NOMO-1 treated with DMSO at 0.1 percent for 48 hours (cell line): ENCODE results near the gene PALLD.

Experiments used
- DNase-seq: peaks from one replicate; lab custom pipeline; 2025; ENCODE audit not compliant: unreplicated experiment; lab: John Stamatoyannopoulos, UW

Gene PALLD

GRCh38 chr4:168642591-168642990, 145.7 kb downstream of the PALLD start:
- no peak for DNase-seq

DNA sequence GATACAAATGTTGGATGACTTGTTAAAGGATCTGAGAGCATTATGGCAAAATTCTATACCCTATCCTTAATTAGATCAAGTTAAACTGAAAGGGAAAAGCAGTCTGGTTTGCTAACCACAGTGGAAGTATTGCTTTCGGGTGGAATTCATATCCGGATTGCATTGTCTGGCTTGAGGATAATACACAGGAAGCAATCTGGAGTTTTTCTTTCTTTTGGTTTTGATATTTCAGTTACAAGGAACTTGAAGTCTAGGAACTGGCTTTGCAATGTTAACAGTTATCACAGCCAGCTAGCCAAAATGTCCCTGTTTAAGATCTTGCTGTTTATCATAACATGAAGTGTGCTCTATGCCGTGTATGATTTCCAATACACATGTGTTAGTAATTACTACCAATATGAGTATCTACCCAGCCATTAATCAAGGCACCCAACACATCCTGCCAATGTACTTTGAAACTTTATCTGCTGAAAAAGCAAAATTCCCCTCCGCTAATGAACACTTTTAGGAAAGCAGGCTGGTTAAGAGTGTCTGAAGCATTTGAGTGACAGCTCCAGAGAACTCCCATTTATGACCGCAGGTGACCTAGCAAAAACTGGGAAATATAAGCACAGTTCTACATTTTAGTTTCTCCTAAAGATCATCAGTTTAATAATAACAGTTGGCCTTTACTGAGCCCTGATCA, 146.4 kb downstream of the PALLD start:
- no peak for DNase-seq

GRCh38 chr4:168643796-168644159, 146.9 kb downstream of the PALLD start:
- DNase-seq: no peak

DNA sequence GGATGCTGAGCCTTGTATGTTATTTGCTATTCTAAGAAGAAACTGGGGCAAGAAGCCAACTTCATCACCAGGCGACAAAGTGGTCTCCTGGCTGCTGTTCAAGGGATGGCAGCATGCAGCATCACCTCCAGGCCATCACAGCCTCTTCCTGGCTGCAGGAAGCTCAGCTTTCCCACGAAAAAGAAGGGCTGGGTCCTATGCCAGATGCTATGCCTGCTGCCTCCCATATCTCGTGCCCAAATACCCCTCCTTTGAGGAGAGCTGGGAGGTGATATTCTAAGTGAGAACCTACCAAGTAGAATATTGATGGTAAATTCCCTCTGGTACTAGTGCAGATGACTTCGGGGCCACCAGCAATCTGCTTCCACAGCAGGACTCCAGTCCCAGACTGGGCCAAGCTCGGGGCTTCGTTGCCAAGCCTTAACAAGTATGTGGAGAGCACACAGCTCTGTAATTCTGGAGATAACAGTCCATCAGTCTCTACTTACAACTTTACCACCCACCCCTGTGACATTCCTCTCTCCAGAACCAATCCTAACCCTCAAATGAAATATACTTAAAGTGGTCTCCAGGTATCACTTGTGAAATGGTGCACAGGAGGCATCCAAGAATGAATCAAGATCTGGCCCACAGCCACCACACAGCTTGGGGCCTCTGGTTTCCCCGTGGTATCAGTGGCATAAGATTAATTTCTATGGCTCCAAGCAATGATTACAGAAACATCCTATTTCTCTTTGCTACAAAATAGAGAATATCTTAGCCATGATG, 149.3 kb downstream of the PALLD start:
- no peak for DNase-seq

DNA sequence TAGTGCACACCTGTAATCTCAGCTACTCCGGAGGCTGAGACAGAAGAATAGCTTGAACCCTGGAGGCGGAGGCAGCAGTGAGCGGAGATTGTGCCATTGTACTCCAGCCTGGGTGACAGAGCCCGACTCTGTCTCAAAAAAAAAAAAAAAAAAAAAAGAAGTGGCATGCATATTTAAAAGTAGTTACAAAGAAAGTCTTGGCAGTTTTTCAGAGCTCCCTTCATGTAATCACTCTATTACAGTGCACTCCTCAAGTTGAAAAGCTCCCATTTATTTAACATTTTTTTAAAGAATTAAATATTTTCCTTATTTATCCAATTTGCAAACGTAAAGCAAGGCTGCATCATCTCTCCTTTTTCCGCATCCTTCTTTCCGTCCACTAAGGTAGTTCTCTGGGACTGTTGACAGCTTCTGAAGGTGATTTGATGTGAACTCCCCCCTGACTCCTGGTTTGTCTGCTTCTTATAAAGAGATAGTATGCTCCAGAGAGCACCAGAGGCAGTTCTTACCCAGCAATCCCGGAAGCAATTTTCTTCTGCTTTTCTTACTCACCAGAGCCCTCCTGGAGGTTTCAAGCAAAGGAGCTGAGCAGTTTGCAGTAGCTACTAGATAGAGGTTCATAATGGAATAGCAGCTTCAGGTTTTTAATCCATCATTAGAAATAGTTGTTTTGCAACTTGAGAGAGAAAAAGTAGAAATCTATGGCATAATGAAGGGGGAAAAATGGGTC, 151.0 kb downstream of the PALLD start:
- peak; percentile 14 for DNase-seq

- no peak for DNase-seq
These were observed 151.6 kb downstream of the PALLD start for GRCh38 chr4:168648494-168648893.

GRCh38 chr4:168648929-168649328, 152.1 kb downstream of the PALLD start:
- DNase-seq: no peak

DNA sequence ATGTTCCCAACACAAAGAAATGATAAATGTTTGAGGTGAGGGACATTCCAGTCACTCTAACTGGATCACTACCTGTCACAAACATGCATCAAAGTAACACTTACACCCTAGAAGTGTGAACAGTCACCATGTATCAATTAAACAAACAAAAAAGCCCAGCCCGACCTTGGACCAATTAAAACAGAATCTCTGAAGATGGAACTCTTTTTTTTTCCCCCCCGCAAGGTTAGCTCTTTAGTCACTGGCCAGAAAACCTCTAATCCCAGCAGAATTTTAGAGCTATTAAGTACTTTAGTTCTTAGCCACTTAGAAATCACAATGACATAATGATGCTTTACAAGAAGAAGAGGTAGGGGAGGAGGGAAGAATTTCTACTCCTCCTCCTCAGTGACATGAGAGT, 154.5 kb downstream of the PALLD start:
- DNase-seq: no peak

GRCh38 chr4:168651864-168652263, 155.0 kb downstream of the PALLD start:
- no peak for DNase-seq

DNA sequence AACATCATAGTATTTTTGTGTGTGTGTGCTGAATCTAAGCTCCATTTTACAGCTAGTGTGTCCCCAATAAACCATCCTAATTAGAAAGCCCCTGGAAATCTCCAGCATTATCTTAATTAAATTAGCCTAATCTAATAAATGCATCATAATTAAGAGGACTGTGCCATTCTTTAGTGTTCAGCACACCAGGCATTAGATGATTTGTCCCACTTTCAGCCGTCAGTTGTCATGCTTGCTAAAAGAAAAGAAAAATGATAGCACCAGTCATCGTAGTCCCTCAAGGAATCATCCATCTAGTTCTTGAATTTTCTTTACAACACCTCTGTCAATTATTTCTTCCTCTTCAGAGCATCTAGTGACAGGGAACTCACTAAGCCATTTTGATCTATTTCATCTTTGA, 155.9 kb downstream of the PALLD start:
- DNase-seq: no peak

- no peak for DNase-seq
These were observed 157.4 kb downstream of the PALLD start for GRCh38 chr4:168654104-168654847.

DNA sequence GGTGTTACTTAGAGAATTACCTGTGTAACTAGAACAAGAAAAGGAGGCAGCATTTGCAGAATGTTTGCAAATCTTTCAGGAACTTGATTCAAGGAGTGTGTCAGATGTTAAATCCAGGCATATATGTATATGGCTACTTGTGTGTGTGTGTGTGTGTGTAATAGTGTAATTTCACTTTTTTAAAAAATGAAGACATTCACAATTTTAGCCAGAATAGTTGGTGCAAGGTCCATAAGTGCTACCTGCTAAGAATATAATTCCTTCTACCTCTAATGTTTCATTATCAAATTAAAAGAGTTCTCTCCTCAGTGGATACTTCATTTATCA, 158.0 kb downstream of the PALLD start:
- no peak for DNase-seq

GRCh38 chr4:168655182-168655581, 158.3 kb downstream of the PALLD start:
- no peak for DNase-seq

DNA sequence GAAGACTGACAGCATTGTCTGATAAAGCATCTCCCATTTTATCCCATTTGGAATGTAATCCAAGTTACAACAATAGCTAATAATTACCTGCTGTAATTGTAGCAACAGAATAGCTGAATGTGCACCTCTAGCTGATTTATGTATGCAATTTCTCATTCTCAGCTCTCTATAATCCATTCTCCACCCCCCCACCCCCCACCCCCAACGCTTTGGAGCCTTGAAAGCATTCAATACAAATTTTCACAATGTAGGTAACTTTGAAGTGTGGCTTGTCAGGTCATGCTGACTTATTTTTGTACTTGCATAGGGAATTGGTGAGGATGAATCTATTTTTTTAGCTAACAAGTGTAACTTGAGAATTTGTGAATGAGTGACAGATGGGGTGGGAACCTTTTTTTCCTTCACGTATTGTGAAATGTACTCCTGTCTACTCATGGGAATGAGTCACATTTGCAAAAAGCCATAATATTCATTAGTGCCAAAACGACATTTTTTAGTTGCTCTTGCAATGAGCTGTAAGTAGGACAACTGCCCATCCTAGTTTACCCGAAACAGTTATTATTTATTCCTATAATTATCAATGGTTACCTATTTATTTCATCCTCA, 159.3 kb downstream of the PALLD start:
- DNase-seq: peak; percentile 33

- no peak for DNase-seq
These were observed 160.2 kb downstream of the PALLD start for GRCh38 chr4:168656946-168657473.

GRCh38 chr4:168658751-168659150, 161.9 kb downstream of the PALLD start:
- DNase-seq: no peak

- DNase-seq: no peak
These were observed 163.1 kb downstream of the PALLD start for GRCh38 chr4:168659741-168660465.

- no peak for DNase-seq
These were observed 165.6 kb downstream of the PALLD start for GRCh38 chr4:168662297-168662984.

DNA sequence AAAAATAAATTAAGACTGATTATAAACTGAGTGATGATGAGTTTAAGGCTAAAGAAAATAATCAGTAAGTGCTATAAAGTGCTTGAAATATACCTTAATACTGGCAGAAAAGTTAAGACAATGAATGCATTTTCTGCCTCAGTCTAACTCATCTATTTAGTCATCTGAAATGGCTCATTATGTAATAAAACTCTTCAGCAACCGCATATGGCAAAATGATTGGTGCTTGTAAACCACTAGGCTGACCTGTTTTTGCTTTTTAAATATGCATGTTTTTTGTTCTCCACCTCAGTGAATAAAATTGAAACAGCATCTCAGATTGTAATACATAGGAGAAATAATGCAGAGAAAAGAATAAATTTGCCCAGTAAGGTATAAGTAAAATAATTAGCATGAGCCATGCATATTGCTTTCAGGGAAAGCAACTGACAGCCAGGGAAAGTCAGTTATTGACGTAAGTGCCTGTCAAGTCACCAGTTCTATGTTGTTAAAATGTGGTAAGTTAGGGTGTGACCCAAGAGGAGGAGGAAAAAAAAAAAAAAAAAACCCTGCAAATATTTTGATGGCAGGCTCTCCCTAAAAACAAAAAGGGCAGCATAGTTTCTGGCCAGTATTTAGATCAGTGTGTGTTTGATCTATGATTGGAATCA, 167.5 kb downstream of the PALLD start:
- peak; percentile 38 for DNase-seq
